ENCODE measurements around the gene P3H3.
"Not testable (repeated sequence)": the region's sequence is repeated elsewhere in the genome, so short reads cannot be mapped to it uniquely, and the experiment has no call there.

P3H3 gene

GRCh38 chr12:6860942-6861341 lies 32.7 kb downstream of the P3H3 start:
- no peak for DNase-seq (ENCODE audit: low read depth)
- no peak for TF ChIP-seq CTCF (IDR thresholded peaks at IDR 0.05; ENCODE audit: low read depth, low read length, missing control alignments)
- H3K4me3 ChIP-seq (ENCODE audit: low read depth, low read length) = no peak overlapping the region
- in situ Hi-C loops (cut with HindIII; ENCODE audit: low sequenced_read_pairs) = no loop called here

GRCh38 chr12:6861391-6861790 lies 33.2 kb downstream of the P3H3 start:
- no peak overlapping the region for H3K4me3 ChIP-seq (ENCODE audit: low read depth, low read length)
- in situ Hi-C loops (cut with HindIII; ENCODE audit: low sequenced_read_pairs) = no loop called here
- TF ChIP-seq CTCF (IDR thresholded peaks at IDR 0.05; ENCODE audit: low read depth, low read length, missing control alignments) = no peak
- no peak for DNase-seq (ENCODE audit: low read depth)

GRCh38 chr12:6863033-6863432 lies 34.8 kb downstream of the P3H3 start:
- in situ Hi-C loops (cut with HindIII; ENCODE audit: low sequenced_read_pairs) = no loop called here
- no peak overlapping the region for H3K4me3 ChIP-seq (ENCODE audit: low read depth, low read length)
- TF ChIP-seq CTCF (IDR thresholded peaks at IDR 0.05; ENCODE audit: low read depth, low read length, missing control alignments) = no peak
- no peak for DNase-seq (ENCODE audit: low read depth)

GRCh38 chr12:6863586-6864321 lies 35.5 kb downstream of the P3H3 start:
- H3K4me3 ChIP-seq (ENCODE audit: low read depth, low read length) = no peak overlapping the region
- no peak for DNase-seq (ENCODE audit: low read depth)

GRCh38 chr12:6865307-6865706 lies 37.1 kb downstream of the P3H3 start:
- H3K4me3 ChIP-seq (ENCODE audit: low read depth, low read length); DNase-seq (ENCODE audit: low read depth); in situ Hi-C loops (cut with HindIII; ENCODE audit: low sequenced_read_pairs): not testable (repeated sequence)

More at GRCh38 chr12:6863586-6864321, 35.5 kb downstream of the P3H3 start:
- no peak for TF ChIP-seq CTCF (IDR thresholded peaks at IDR 0.05; ENCODE audit: low read depth, low read length, missing control alignments)
- in situ Hi-C loops (cut with HindIII; ENCODE audit: low sequenced_read_pairs) = no loop called here

GRCh38 chr12:6866163-6866919 lies 38.1 kb downstream of the P3H3 start:
- in situ Hi-C loops (cut with HindIII; ENCODE audit: low sequenced_read_pairs) = no loop called here
- TF ChIP-seq CTCF (IDR thresholded peaks at IDR 0.05; ENCODE audit: low read depth, low read length, missing control alignments) = no peak
- peak overlapping the region; percentile 90 for H3K4me3 ChIP-seq (ENCODE audit: low read depth, low read length)
- DNase-seq (ENCODE audit: low read depth) = no peak

GRCh38 chr12:6866920-6867412 lies 38.8 kb downstream of the P3H3 start:
- no peak for TF ChIP-seq CTCF (IDR thresholded peaks at IDR 0.05; ENCODE audit: low read depth, low read length, missing control alignments)
- no peak for DNase-seq (ENCODE audit: low read depth)
- in situ Hi-C loops (cut with HindIII; ENCODE audit: low sequenced_read_pairs) = no loop called here
- H3K4me3 ChIP-seq (ENCODE audit: low read depth, low read length) = peak overlapping the region; percentile 90

Data from astrocyte of the cerebellum (primary cell).